GM12878 (cell line): ENCODE measurements around the gene FAM120AOS. TPM values are rescaled to one million over a fixed set of nuclear protein-coding genes. Genes with fewer than 3 reads are reported as not detected.

Source experiments
- ATAC-seq: fragments of 200-7000 bp; cut with Tn5 transposase; 3 replicates; pipeline ENCODE4 v1.9.1; 2020; ENCODE audit warnings: mild to moderate bottlenecking, moderate library complexity
- BruUV-seq: library from RNA; stranded (reverse); fragments of 400-500 nt; replicated peaks from 2 replicates; lab custom pipeline; 2021; lab: Mats Ljungman, UMichigan
- CTCF ChIA-PET: fragments of 300-600 bp; sonication (Branson Sonifier 250); formaldehyde crosslinking; extraction: SDS; loops from one replicate; lab custom pipeline; 2021; ENCODE audit warnings: inconsistent platforms; lab: Yijun Ruan, JAX
- POLR2A ChIA-PET: fragments of 350-600 bp; formaldehyde crosslinking; extraction: SDS; loops from one replicate; lab custom pipeline; 2021; ENCODE audit warnings: inconsistent platforms; lab: Charles Lee
- RAD21 ChIA-PET: fragments of 300-600 bp; sonication (Branson Sonifier 250); formaldehyde crosslinking; loops from one replicate; lab custom pipeline; 2023; ENCODE audit warnings: antibody characterized with exemption; ENCODE audit not compliant: unreplicated experiment; lab: Charles Lee
- SMC1A ChIA-PET: fragments of 300-600 bp; sonication (Branson Sonifier 250); formaldehyde crosslinking; loops from one replicate; lab custom pipeline; 2023; ENCODE audit not compliant: unreplicated experiment, uncharacterized antibody; lab: Charles Lee
- DNase-seq: peaks from one replicate; pipeline ENCODE4 v3.0.0-alpha.2; 2011; ENCODE audit warnings: low read depth, low spot score
- FAIRE-seq: peaks from 3 replicates; lab custom pipeline; 2011; peaks lifted over from hg19 to GRCh38; lab: Jason Lieb, UNC
- H2AFZ ChIP-seq: 2 replicates; pipeline ENCODE4 v1.6.0; 2011; ENCODE audit warnings: low read depth, low read length, control low read depth; ENCODE audit not compliant: control insufficient read depth
- H3K27ac ChIP-seq: 2 replicates; pipeline ENCODE4 v1.5.1; 2011; ENCODE audit warnings: control low read depth; ENCODE audit not compliant: control insufficient read depth, insufficient read depth
- H3K27me3 ChIP-seq, 2 experiments: replicated peaks in 1 of 2; 2 replicates each; pipeline versions ENCODE4 v1.6.0 to v1.6.1; 2011; ENCODE audit warnings: low read length in 1 of 2; ENCODE audit not compliant: control insufficient read depth in 2 of 2, insufficient read depth in 2 of 2
- H3K36me3 ChIP-seq, 2 experiments: 2 replicates each; pipeline ENCODE4 v1.5.1; 2011; ENCODE audit warnings: low read length in 1 of 2; ENCODE audit not compliant: control insufficient read depth in 2 of 2, insufficient read depth in 2 of 2
- H3K4me1 ChIP-seq: 2 replicates; pipeline ENCODE4 v1.6.1; 2011; ENCODE audit warnings: mild to moderate bottlenecking, low read length, moderate library complexity, mixed read lengths; ENCODE audit not compliant: control insufficient read depth, insufficient read depth
- H3K4me2 ChIP-seq: 2 replicates; pipeline ENCODE4 v1.6.0; 2011; ENCODE audit warnings: control low read depth; ENCODE audit not compliant: control insufficient read depth, insufficient read depth
- H3K4me3 ChIP-seq: fragments of 200-600 bp; sonication (generic); 2 replicates; pipeline ENCODE4 v1.5.1; 2016
- H3K79me2 ChIP-seq: 2 replicates; pipeline ENCODE4 v1.6.0; 2011; ENCODE audit warnings: low read length; ENCODE audit not compliant: control insufficient read depth, insufficient read depth
- H3K9ac ChIP-seq: 2 replicates; pipeline ENCODE4 v1.8.0; 2011; ENCODE audit warnings: low read length, control low read depth, mixed read lengths; ENCODE audit not compliant: control insufficient read depth, insufficient read depth
- H3K9me3 ChIP-seq: replicated peaks from 3 replicates; pipeline ENCODE4 v1.5.1; 2011; ENCODE audit warnings: mild to moderate bottlenecking, low read length; ENCODE audit not compliant: control insufficient read depth, insufficient read depth
- H4K20me1 ChIP-seq: 2 replicates; pipeline ENCODE4 v1.6.0; 2011; ENCODE audit not compliant: control insufficient read depth, insufficient read depth
- CBX3 ChIP-seq: fragments of 200-600 bp; sonication (generic); IDR thresholded peaks from 2 replicates; pipeline ENCODE4 v1.6.1; 2016; ENCODE audit warnings: low read depth, borderline replicate concordance
- CREM ChIP-seq: IDR thresholded peaks from 2 replicates; pipeline ENCODE4 v1.6.1; 2014; ENCODE audit warnings: antibody characterized with exemption, low read depth
- IKZF1 ChIP-seq: fragments of 450-650 bp; conservative IDR thresholded peaks from 2 replicates; pipeline ENCODE4 v1.6.1; 2017; ENCODE audit warnings: antibody characterized with exemption, mild to moderate bottlenecking
- POLR2A ChIP-seq: IDR thresholded peaks from 2 replicates; pipeline ENCODE4 v1.6.1; 2011; ENCODE audit warnings: low read depth, mild to moderate bottlenecking, low read length
- SPI1 ChIP-seq: IDR thresholded peaks from 2 replicates; pipeline ENCODE4 v1.6.1; 2011; ENCODE audit warnings: low read depth, mild to moderate bottlenecking, low read length, moderate library complexity, borderline replicate concordance; ENCODE audit not compliant: insufficient read depth
- STAT3 ChIP-seq: IDR thresholded peaks from 2 replicates; pipeline ENCODE4 v1.6.1; 2011; ENCODE audit warnings: low read depth, low read length, improper control_type of control experiment
- ZBED1 ChIP-seq: IDR thresholded peaks from 2 replicates; pipeline ENCODE4 v1.6.1; 2016; ENCODE audit warnings: borderline replicate concordance
- ZBTB33 ChIP-seq: fragments of 450-650 bp; IDR thresholded peaks from 2 replicates; pipeline ENCODE4 v1.6.1; 2017; ENCODE audit warnings: mild to moderate bottlenecking
- WGBS: methylation state at CpG from one replicate; pipeline ENCODE4 v1.1.6; 2016; ENCODE audit warnings: low lambda C conversion rate; ENCODE audit not compliant: insufficient replicate concordance, insufficient coverage; ENCODE audit errors: missing lambda C conversion rate; 5-methylcytosine and 5-hydroxymethylcytosine counted together
- in situ Hi-C: fragments of 300-500 bp; cut with MboI; formaldehyde crosslinking; loops from 9 replicates; pipeline ENCODE4 v1.14.3; 2018; ENCODE audit warnings: mixed read lengths
- intact Hi-C: fragments of 100-400 bp; cut with micrococcal nuclease; formaldehyde crosslinking; loops from one replicate; pipeline ENCODE4 v1.14.2; 2022; ENCODE audit not compliant: unreplicated experiment
- polyA plus RNA-seq, 11 experiments: library from polyadenylated mRNA; depleted of rRNA in 4 of 11; unstranded in 6 of 11; stranded (reverse) in 5 of 11; fragments of >200 nt; fragmentation: Nextera tagmentation in 4 of 11; fragmentation: Illumina TruSeq in 1 of 11; extraction: Ambion mirVana in 4 of 11; extraction: Trizol in 1 of 11; gene quantifications; 1 replicate in 1 of 11; 2 replicates in 10 of 11; pipeline versions ENCODE4 v1.2.1 to v1.2.3, GENCODE V29; 2011 to 2016; ENCODE audit warnings: inconsistent platforms in 2 of 11, missing spikeins in 2 of 11, low read depth in 1 of 11
- total RNA-seq, 4 experiments: library from RNA; depleted of rRNA in 3 of 4; stranded (reverse); fragments of >200 nt in 3 of 4; fragmentation: Illumina TruSeq in 1 of 4; extraction: Trizol in 1 of 4; gene quantifications; 2 replicates each; pipeline versions ENCODE4 v1.2.1 to v1.2.3, GENCODE V29; 2013 to 2021
- TF ChIP-seq, protein P1 (sequence below): fragments of 450-650 bp; IDR thresholded peaks from 2 replicates; pipeline ENCODE4 v1.6.1; 2017; ENCODE audit warnings: mild to moderate bottlenecking, low read depth, inconsistent platforms; ENCODE audit not compliant: poor library complexity, severe bottlenecking
- TF ChIP-seq, protein P2 (sequence below): IDR thresholded peaks from 2 replicates; pipeline ENCODE4 v1.6.1; 2012; ENCODE audit warnings: low read length, inconsistent platforms

Gene FAM120AOS
- total and polyA plus RNA-seq, 10 of the 15 experiments (the other 5 are each of a cell fraction or from before 2014, with no cell fraction given): 15.9 to 55.1 (median 34.6) TPM

GRCh38 chr9:93434056-93434455 lies 19.3 kb downstream of the FAM120AOS start (continued):
- TF ChIP-seq, protein P1, sequence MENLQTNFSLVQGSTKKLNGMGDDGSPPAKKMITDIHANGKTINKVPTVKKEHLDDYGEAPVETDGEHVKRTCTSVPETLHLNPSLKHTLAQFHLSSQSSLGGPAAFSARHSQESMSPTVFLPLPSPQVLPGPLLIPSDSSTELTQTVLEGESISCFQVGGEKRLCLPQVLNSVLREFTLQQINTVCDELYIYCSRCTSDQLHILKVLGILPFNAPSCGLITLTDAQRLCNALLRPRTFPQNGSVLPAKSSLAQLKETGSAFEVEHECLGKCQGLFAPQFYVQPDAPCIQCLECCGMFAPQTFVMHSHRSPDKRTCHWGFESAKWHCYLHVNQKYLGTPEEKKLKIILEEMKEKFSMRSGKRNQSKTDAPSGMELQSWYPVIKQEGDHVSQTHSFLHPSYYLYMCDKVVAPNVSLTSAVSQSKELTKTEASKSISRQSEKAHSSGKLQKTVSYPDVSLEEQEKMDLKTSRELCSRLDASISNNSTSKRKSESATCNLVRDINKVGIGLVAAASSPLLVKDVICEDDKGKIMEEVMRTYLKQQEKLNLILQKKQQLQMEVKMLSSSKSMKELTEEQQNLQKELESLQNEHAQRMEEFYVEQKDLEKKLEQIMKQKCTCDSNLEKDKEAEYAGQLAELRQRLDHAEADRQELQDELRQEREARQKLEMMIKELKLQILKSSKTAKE: no peak
- TF ChIP-seq STAT3: no peak
- TF ChIP-seq, protein P2, sequence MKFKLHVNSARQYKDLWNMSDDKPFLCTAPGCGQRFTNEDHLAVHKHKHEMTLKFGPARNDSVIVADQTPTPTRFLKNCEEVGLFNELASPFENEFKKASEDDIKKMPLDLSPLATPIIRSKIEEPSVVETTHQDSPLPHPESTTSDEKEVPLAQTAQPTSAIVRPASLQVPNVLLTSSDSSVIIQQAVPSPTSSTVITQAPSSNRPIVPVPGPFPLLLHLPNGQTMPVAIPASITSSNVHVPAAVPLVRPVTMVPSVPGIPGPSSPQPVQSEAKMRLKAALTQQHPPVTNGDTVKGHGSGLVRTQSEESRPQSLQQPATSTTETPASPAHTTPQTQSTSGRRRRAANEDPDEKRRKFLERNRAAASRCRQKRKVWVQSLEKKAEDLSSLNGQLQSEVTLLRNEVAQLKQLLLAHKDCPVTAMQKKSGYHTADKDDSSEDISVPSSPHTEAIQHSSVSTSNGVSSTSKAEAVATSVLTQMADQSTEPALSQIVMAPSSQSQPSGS: no peak
- no peak for TF ChIP-seq POLR2A
- no peak for TF ChIP-seq CBX3
- TF ChIP-seq ZBTB33: no peak
- TF ChIP-seq ZBED1: no peak
- no peak for TF ChIP-seq IKZF1

GRCh38 chr9:93432964-93433363 lies 20.4 kb downstream of the FAM120AOS start:
- 0% methylated on average over 1 of the region's 1 CpG for WGBS

More at GRCh38 chr9:93432964-93433363, 20.4 kb downstream of the FAM120AOS start:
- no peak overlapping the region for H2AFZ ChIP-seq
- no peaks in the 10 kb centered on the region for H3K36me3 ChIP-seq
- no peak overlapping the region for H3K9ac ChIP-seq
- no TSS peak for BruUV-seq
- peak; percentile 73; the same call in 1 of the 2 replicates for TF ChIP-seq SPI1
- TF ChIP-seq CREM: no peak
- no peak overlapping the region for H3K27ac ChIP-seq
- ATAC-seq (peak; percentile 47), FAIRE-seq (no peak), DNase-seq (no peak)
- ChIA-PET POLR2A (no interaction called here), SMC1A (no interaction called here), CTCF (no interaction called here), RAD21 (no interaction called here)
- H4K20me1 ChIP-seq: no peaks in the 10 kb centered on the region
- no peaks in the 10 kb centered on the region for H3K27me3 ChIP-seq
- H3K79me2 ChIP-seq: no peaks in the 10 kb centered on the region
- H3K4me2 ChIP-seq: no peak overlapping the region
- H3K4me1 ChIP-seq: 0 out of 2 replicates have a peak, but pooled peaks cover 3% of the 10 kb centered on the region
- in situ Hi-C loops: no loop called here
- no peaks in the 10 kb centered on the region for H3K9me3 ChIP-seq
- intact Hi-C loops: no loop called here
- no peak overlapping the region for H3K4me3 ChIP-seq
